DND-41 (cell line): ENCODE measurements around the gene EIF5.

Experiments used
- ATAC-seq: fragments of 200-7000 bp; cut with Tn5 transposase; 3 replicates; pipeline ENCODE4 v1.9.1; 2021; ENCODE audit warnings: low read depth; ENCODE audit not compliant: insufficient read depth
- DNase-seq: peaks from one replicate; pipeline ENCODE4 v3.0.0-alpha.2; 2020
- H2AFZ ChIP-seq: 2 replicates; pipeline ENCODE4 v1.6.0; 2012; ENCODE audit warnings: low read depth, low read length
- H3K27ac ChIP-seq: 2 replicates; pipeline ENCODE4 v1.5.1; 2012; ENCODE audit warnings: low read length, inconsistent platforms
- H3K27me3 ChIP-seq: fragments of 200-600 bp; sonication (generic); 2 replicates; pipeline ENCODE4 v1.6.0; 2012; ENCODE audit warnings: low read length, mild to moderate bottlenecking, inconsistent platforms; ENCODE audit not compliant: insufficient read depth, poor library complexity
- H3K36me3 ChIP-seq: 2 replicates; pipeline ENCODE4 v1.5.1; 2012; ENCODE audit warnings: low read length, inconsistent platforms; ENCODE audit not compliant: insufficient read depth
- H3K4me1 ChIP-seq: 2 replicates; pipeline ENCODE4 v1.5.1; 2012; ENCODE audit warnings: mild to moderate bottlenecking, low read length; ENCODE audit not compliant: insufficient read depth
- H3K4me2 ChIP-seq: 2 replicates; pipeline ENCODE4 v1.6.0; 2012; ENCODE audit warnings: mild to moderate bottlenecking, moderate library complexity, low read length, inconsistent platforms; ENCODE audit not compliant: insufficient read depth
- H3K4me3 ChIP-seq, 2 experiments: fragments of 200-600 bp in 1 of 2; shearing (Covaris generic) in 1 of 2; 2 replicates each; pipeline ENCODE4 v1.5.1; 2012 to 2016; ENCODE audit warnings: inconsistent platforms in 2 of 2, low read length in 2 of 2, mild to moderate bottlenecking in 2 of 2, low read depth in 1 of 2, moderate library complexity in 1 of 2
- H3K79me2 ChIP-seq: 2 replicates; pipeline ENCODE4 v1.6.0; 2012; ENCODE audit warnings: low read length, inconsistent platforms; ENCODE audit not compliant: insufficient read depth
- H3K9ac ChIP-seq: 2 replicates; pipeline ENCODE4 v1.6.0; 2012; ENCODE audit warnings: low read depth, mild to moderate bottlenecking, inconsistent platforms, low read length, moderate library complexity
- H3K9me3 ChIP-seq: 2 replicates; pipeline ENCODE4 v1.5.1; 2012; ENCODE audit warnings: low read length, moderate library complexity, mild to moderate bottlenecking, inconsistent platforms; ENCODE audit not compliant: insufficient read depth, severe bottlenecking
- H4K20me1 ChIP-seq: 2 replicates; pipeline ENCODE4 v1.6.0; 2012; ENCODE audit warnings: low read length; ENCODE audit not compliant: insufficient read depth
- EZH2 ChIP-seq: IDR thresholded peaks from 3 replicates; pipeline ENCODE4 v1.6.1; 2012; ENCODE audit warnings: borderline replicate concordance, low read depth, mild to moderate bottlenecking, moderate library complexity, low read length, inconsistent platforms; ENCODE audit not compliant: severe bottlenecking
- TF ChIP-seq, protein P1 (sequence below): IDR thresholded peaks from 2 replicates; pipeline ENCODE4 v1.5.1; 2012; ENCODE audit warnings: borderline replicate concordance, low read length, moderate library complexity, mild to moderate bottlenecking; ENCODE audit not compliant: poor library complexity, severe bottlenecking; ENCODE audit errors: extremely low read depth

EIF5 gene

DNA sequence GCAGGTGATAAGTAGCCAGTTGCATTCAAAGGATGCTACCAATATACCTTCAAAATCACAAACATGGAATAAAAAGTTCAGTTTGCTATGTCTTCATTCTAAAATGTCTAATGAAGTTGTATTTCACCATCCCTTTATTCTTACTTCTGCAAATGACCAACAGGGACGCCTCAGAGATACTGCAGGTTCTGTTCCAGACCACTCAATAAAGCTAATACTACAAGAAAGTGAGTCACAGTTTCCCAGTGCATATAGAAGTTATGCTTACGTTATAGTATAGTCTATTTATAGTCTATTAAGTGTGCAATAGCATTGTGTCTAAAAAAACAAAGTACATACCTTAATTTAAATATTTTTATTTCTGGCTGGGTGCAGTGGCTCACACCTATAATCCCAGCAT lies 29.3 kb upstream of the EIF5 start:
- no peak overlapping the region for H3K4me3 ChIP-seq
- H3K9me3 ChIP-seq, result no peaks in the 10 kb centered on the region
- no peaks in the 10 kb centered on the region for H3K36me3 ChIP-seq
- no peaks in the 10 kb centered on the region for H4K20me1 ChIP-seq
- H3K79me2 ChIP-seq, result no peaks in the 10 kb centered on the region
- H3K27ac ChIP-seq, result no peak overlapping the region
- no peak overlapping the region for H2AFZ ChIP-seq
- H3K27me3 ChIP-seq, result peaks cover 6% of the 10 kb centered on the region
- no peak for DNase-seq
- H3K9ac ChIP-seq, result no peak overlapping the region
- ATAC-seq, result no peak
- H3K4me1 ChIP-seq, result no peaks in the 10 kb centered on the region
- TF ChIP-seq EZH2, result no peak
- TF ChIP-seq, protein P1, sequence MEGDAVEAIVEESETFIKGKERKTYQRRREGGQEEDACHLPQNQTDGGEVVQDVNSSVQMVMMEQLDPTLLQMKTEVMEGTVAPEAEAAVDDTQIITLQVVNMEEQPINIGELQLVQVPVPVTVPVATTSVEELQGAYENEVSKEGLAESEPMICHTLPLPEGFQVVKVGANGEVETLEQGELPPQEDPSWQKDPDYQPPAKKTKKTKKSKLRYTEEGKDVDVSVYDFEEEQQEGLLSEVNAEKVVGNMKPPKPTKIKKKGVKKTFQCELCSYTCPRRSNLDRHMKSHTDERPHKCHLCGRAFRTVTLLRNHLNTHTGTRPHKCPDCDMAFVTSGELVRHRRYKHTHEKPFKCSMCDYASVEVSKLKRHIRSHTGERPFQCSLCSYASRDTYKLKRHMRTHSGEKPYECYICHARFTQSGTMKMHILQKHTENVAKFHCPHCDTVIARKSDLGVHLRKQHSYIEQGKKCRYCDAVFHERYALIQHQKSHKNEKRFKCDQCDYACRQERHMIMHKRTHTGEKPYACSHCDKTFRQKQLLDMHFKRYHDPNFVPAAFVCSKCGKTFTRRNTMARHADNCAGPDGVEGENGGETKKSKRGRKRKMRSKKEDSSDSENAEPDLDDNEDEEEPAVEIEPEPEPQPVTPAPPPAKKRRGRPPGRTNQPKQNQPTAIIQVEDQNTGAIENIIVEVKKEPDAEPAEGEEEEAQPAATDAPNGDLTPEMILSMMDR, result no peak
- H3K4me2 ChIP-seq, result no peak overlapping the region

DNA sequence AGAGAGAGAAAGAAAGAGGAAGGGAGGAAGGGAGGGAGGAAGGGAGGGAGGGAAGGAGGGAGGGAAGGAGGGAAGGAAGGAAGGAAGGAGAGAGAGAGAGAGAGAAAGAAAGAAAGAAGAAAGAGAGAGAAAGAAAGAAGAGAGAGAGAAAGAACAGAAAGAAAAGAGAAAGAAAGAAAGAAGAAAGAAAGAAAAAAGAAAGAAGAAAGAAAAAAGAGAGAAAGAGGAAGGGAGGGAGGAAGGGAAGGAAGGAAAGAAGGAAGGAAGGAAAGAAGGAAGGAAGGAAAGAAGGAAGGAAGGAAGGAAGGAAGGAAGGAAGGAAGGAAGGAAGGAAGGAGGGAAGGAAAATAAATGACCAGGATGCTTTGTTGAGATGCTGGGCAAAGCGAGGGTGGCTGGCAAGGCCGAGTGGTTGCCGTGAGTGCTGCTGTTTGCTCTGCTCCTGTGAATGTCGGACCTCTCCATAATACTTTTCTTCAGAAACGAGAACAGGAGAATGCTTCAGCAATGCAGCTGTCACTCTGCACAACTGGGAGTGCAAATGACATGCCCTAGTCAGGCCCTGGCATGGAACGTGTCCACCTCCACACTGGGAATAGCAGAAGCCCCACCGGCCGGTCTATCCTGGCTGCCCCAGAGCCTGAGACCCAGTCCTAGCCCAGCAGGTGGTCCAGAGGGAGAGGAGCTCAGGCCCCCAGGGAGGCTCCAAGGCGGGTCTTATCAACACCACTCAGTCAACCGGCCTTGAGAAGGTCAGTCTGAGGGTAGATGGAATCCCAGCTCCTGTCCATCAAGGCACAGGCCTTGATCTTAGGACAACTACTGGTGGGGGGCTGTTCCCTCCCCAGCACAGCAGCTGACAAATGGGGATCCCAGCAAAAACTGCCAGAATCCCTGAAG lies 25.1 kb upstream of the EIF5 start:
- Histone ChIP-seq H3K36me3 (no peaks in the 10 kb centered on the region), H2AFZ (no peak overlapping the region), H3K79me2 (no peaks in the 10 kb centered on the region), H3K27me3 (peaks cover 6% of the 10 kb centered on the region), H3K4me2 (no peak overlapping the region), H3K4me1 (no peaks in the 10 kb centered on the region), H3K4me3 (no peak overlapping the region), H4K20me1 (no peaks in the 10 kb centered on the region), H3K27ac (no peak overlapping the region), H3K9me3 (no peaks in the 10 kb centered on the region), H3K9ac (no peak overlapping the region)
- DNase-seq (no peak), ATAC-seq (no peak)
- TF ChIP-seq, protein P1, result no peak
- no peak for TF ChIP-seq EZH2

DNA sequence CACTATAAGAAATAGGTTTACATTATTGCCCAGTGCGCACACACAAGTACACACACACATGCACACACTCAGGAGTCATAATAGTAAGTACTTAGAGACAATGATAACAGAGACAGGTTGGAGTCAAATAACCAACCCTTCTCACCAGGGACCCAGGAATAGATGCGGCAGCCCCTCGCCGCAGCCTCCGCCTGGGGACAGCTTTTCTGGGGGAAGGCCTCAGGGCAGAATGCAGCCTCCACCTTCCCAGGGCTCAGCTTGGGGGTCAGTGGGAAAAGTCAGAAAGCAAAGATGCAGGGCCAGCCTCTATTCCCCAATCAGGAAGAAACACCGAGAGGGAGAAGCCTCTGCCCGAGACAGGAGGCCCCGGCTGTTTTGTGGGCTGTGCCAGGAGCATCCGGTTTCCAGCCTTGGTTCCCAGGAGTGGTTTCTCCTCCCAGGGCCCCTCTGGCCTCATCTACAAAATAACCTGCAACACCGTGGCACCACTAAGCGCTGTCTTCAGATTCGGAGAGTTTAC lies 23.4 kb upstream of the EIF5 start:
- Histone ChIP-seq H3K4me3 (no peak overlapping the region), H3K36me3 (no peaks in the 10 kb centered on the region), H3K27me3 (peaks cover 5% of the 10 kb centered on the region), H3K4me1 (no peaks in the 10 kb centered on the region), H3K27ac (no peak overlapping the region), H4K20me1 (no peaks in the 10 kb centered on the region), H2AFZ (no peak overlapping the region), H3K79me2 (no peaks in the 10 kb centered on the region), H3K9me3 (no peaks in the 10 kb centered on the region), H3K9ac (no peak overlapping the region), H3K4me2 (no peak overlapping the region)
- DNase-seq (no peak), ATAC-seq (no peak)
- no peak for TF ChIP-seq EZH2
- TF ChIP-seq, protein P1, result no peak
